Upper lobe of left lung (tissue), 4 donors: ENCODE results near the gene TSPEAR.

Source experiments
- EP300 ChIP-seq, 4 donors: sonication (generic); formaldehyde crosslinking; IDR thresholded peaks; one replicate each; pipeline ENCODE4 v1.5.1; 2017; ENCODE audit warnings: antibody characterized with exemption in 4 of 4, control low read depth in 2 of 4
- POLR2AphosphoS5 ChIP-seq, 2 donors: sonication (generic); formaldehyde crosslinking; IDR thresholded peaks; one replicate each; pipeline ENCODE4 v1.5.1; 2017; ENCODE audit warnings: antibody characterized with exemption in 2 of 2
- TF ChIP-seq, protein P1 (sequence below), 6 experiments: fragments of 450-650 bp in 4 of 6; fragments of 200-600 bp in 2 of 6; sonication (generic) in 2 of 6; IDR thresholded peaks; one replicate each; pipeline ENCODE4 v1.5.1; 2016 to 2019; ENCODE audit warnings: antibody characterized with exemption in 6 of 6

DNA sequence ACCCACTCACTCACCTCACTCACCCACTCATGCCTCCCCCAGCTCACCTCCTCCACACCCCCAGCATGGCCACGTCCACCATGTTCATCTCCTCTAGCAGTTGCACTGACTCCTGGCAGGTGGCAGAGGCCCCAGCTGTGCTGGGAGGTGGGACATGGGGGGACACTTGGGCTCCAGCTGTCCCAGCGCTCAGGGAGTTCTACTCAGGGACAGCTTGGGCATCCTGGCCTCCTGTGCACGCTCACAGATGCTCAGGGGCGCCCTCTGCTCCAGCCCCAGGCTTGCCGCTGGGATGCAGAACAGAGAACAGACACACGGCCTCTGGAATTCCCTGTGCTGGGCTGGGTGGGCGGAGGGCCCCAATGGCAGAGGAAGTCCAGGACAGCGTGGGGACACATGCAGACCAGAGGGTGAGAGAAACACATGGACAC, 94.3 kb downstream of the TSPEAR start:
- TF ChIP-seq, protein P1, sequence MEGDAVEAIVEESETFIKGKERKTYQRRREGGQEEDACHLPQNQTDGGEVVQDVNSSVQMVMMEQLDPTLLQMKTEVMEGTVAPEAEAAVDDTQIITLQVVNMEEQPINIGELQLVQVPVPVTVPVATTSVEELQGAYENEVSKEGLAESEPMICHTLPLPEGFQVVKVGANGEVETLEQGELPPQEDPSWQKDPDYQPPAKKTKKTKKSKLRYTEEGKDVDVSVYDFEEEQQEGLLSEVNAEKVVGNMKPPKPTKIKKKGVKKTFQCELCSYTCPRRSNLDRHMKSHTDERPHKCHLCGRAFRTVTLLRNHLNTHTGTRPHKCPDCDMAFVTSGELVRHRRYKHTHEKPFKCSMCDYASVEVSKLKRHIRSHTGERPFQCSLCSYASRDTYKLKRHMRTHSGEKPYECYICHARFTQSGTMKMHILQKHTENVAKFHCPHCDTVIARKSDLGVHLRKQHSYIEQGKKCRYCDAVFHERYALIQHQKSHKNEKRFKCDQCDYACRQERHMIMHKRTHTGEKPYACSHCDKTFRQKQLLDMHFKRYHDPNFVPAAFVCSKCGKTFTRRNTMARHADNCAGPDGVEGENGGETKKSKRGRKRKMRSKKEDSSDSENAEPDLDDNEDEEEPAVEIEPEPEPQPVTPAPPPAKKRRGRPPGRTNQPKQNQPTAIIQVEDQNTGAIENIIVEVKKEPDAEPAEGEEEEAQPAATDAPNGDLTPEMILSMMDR (IDR thresholded peaks at IDR 0.05), result no peak
- TF ChIP-seq EP300 (IDR thresholded peaks at IDR 0.05) (no peak), POLR2AphosphoS5 (IDR thresholded peaks at IDR 0.05) (no peak)
